Right kidney (tissue), 1 donor: ENCODE results near the gene RHBDL1.
A peak's percentile ranks its signal among the peaks of the same experiment; 100 is the strongest.

Experiments
- DNase-seq: peaks from one replicate; pipeline ENCODE4 v3.0.0-alpha.2; 2016

The RHBDL1 gene

DNA sequence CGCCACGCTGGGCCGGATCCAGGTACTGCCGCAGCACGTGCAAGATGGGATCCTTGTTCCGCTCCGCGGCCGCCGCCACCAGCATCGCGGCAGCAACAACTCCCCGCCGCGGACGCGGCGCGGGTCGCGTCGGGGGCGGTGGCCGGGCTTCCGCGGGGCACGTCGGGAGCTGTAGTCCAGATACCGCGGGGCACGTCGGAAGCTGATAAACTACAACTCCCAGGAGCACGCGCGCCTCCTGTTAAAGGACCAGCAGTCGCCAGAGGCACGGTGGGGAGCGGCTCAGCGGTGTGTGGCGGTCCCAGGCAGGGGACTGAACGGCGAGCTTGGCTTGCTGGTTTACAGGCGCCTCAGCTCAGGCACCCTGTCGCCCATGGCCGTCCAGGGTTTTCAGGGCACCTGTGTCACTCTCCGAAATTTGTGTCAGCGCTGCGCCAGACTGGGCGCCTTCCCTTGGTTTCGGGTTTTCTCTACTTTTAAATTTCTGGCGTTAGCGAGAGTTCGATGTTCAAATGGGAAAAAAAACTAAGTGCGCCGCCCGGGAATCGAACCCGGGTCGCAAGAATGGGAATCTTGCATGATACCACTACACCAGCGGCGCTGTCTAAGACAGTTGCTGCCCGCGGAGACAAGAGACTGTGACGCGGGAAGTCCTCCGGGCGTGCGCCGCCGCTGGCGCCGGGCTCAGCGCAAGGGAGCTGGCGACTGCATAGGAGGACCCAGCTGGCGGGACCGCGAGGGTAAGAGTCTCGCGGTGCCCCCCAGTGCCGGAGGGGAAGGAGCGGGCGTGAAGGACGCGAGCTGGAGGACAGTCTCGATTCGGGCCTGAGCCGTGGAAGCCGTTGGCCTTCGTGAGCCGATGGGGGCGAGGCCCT is 39.0 kb upstream of the RHBDL1 start, which contains the start of gene METTL26:
Gene METTL26, minus strand, starts transcription at position 100 of the 875 bp plus-strand sequence. Its CDS starts 15 bp downstream, at position 85.
- peak; percentile 98 for DNase-seq

GRCh38 chr16:637081-638018 is 38.1 kb upstream of the RHBDL1 start:
- peak; percentile 68 for DNase-seq

DNA sequence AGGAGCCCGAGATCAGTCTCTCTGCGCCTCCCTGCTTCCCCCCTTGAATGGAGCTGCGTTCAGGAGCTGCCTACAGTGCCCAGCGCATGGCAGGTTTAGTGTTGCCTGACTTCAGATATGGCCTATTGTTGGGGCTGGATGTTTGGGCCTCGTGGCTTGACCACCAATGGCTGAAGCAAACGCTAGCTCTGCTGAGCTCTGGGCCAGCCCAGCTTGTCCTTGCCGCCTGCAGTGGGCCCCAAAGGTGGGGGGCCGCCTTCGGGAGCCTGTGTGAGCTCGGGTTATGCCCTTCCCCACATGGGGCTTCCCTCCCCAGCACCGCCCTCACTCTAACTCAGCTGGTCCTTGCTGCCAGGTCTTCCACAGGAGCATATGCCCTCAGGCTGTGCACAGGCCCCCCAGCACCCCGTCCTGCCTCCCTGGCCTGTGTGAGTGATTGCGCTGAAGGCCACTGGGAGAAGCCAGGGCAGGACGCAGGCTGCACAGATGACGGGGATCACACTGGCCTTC is 37.4 kb upstream of the RHBDL1 start:
- no peak for DNase-seq

DNA sequence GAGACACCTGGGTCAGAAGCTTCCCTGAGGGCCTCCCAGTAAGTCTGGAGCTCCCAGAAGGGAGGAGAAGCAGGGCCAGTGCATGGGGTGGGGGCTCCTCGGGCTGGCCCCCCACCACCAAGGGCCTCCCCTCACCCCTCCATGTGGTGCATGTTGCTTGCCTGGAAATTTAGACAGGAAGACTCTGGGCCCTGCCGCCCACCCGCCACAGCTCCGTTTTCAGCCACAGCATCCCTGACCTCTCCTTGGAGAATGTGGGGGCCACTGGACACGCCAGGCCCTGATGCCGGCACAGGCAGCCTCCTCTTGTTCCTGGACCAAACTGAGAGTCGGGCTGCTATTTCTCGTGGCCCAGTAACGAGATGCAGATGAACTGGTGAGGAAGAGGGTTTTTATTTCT is 36.6 kb upstream of the RHBDL1 start:
- no peak for DNase-seq

DNA sequence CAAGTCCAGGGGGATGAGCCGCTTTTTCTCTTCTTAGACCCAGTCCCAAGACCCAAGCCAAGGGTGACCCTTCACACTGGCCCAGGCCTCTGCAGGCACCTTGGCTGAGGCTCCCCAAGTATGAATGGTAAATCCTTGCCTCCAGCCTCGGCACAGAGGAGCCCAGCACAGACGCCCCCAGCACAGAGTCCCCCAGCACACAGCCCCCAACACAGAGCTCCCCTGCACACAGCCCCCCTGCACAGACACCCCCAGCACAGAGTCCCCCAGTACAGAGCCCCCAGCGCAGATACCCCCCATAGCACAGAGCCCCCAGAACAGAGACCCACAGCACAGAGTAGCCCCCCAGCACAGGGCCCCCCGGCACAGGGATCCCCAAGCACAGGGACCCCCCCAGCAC is 34.9 kb upstream of the RHBDL1 start:
- DNase-seq: no peak

- DNase-seq: peak; percentile 86
Observed at GRCh38 chr16:641326-642188, 33.9 kb upstream of the RHBDL1 start, which contains the start of gene MCRIP2. MCRIP2 (plus strand) TSS chr16:641828; CDS start chr16:641992, 164 bp downstream.

- peak; percentile 66 for DNase-seq
Observed at GRCh38 chr16:642189-643049, 33.1 kb upstream of the RHBDL1 start.

- no peak for DNase-seq
Observed at GRCh38 chr16:643050-643368, 32.5 kb upstream of the RHBDL1 start.

- DNase-seq: no peak
Observed at GRCh38 chr16:644556-644955, 30.9 kb upstream of the RHBDL1 start.

DNA sequence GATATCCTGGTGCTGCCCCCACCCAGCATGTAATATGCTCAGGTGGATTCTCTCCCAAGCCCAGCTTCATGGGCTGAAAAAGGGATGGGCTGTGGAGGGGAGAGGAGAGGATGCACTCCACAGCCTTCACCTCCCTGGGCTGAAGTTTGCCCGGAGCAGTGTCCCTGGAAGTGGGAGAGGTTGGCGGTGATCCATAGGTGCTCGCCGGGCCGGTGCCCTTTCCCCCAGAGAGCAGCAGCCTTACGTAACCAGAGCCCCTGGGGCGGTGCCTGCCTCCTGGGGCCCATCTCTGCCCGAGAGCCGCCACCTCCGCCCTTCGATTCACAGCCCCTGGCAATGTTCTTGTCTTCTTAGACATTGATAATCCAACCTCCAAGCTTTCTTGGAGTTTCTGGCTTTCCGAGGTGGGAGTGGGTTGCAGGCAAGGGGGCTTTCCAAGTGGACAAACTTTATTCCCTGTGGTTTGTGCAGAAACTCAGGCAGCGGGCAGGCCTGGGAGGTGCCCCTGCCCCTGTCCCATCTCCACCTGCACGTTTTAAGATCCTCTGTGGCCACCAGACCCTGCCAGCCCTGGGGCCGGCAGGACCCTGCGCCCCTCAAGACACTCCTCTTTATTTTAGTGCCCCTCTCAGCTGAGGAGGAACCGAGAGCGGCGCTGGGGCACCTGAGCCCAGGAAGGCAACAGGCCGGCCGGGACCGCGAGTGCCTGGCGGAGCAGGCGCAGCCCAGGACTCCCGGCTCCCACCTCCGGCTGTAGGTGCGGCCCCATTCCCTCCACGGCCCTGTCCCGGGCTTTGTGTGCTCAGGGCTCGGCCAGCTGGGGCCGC is 29.4 kb upstream of the RHBDL1 start:
- DNase-seq: no peak

DNA sequence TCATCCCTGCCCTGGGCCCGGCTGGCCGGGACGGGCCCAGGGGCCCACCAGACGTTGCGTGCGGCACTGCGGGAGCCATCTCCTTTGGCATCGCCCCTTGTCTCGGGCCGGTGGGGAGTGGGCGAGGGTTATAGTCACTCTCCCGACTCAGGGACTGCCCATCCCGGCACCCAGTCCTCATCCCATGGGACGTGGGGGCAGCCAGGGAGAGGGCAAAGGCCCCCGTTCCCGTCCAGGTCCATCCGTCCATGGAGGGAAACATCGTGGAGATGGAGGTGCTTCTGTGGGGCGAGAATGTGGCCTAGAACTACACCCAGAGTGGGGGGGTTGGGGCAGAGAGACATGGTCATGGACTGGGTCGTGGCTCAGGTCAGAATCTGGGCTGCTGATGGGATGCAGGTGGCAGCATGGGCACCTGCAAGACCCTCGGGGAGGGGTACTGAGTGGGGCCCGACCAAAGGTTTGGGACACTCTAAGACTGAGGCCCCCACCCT is 28.7 kb upstream of the RHBDL1 start:
- DNase-seq: no peak

DNA sequence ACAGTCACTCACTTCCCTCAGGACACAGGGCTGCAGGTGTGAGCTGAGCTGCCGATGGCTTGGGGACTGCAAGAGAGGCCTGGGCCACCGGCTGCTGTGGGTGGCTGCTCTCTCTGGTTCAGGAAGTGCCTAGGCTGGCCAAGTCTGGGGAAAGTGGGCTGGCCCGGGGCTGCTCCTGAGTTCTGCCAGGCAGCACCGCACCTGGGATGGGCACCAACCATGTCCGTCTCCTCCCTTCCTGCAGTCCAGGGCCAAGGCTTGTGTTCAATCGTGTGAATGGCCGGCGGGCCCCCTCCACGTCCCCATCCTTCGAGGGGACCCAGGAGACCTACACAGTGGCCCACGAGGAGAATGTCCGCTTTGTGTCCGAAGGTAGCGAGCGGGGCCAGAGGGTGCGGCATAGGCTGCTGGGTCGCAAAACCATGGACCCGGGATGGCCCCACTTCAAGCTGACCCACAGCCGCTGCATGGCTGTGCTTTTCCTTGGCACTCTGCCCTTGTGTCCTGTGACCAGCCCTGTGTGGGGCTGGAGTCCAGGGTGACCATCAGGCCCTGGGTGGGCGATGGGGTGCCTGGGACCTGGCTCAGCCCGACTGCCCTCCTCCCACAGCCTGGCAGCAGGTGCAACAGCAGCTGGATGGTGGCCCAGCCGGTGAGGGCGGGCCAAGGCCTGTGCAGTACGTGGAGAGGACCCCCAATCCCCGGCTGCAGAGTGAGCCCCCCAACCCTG is 28.1 kb upstream of the RHBDL1 start:
- DNase-seq: no peak

- no peak for DNase-seq
Observed at GRCh38 chr16:648071-648780, 27.2 kb upstream of the RHBDL1 start.

GRCh38 chr16:648781-649589 is 26.5 kb upstream of the RHBDL1 start, which contains the start of gene WDR90:
WDR90 (plus strand) TSS chr16:649365; CDS start chr16:649417, 52 bp downstream.
- peak; percentile 93 for DNase-seq

DNA sequence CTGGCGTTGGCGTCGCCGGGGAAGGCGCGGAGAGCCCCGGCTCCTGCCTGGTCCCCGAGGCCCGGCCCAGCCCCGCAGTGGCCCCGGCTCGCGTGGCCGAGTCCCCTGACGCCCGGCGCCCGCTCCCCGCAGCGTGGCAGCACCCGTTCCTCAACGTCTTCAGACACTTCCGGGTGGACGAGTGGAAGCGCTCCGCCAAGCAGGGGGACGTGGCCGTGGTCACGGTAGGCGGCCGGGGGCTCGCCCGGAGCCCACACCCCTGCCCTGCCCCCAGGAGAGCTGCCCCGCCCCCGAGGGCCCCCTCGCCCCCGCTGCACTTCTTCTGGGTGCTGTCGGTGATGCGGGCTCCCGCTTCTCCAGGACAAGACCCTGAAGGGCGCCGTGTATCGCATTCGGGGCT is 25.8 kb upstream of the RHBDL1 start:
- DNase-seq: no peak

DNA sequence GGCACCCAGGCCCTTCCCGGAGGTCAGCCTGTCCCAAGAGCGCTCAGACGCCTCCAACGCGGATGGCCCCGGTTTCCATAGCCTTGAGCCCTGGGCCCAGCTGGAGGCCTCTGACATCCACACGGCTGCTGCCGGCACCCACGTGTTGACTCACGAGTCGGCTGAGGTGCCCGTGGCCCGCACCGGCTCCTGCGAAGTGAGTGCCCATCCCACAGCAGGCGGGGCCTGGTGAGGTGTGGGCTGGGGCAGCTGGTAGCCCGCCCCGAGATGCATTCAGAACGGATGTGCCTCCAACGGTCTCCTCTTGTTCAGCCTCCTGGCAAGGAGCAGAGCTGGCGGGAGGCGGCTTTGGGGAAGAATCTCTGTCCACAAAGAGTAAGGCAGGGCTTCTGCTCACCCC is 23.6 kb upstream of the RHBDL1 start:
- DNase-seq: no peak
